ENCODE measurements around the gene IQCH.

- TF ChIP-seq POLR2A (IDR thresholded peaks at IDR 0.05) = no peak
- no peak for TF ChIP-seq CTCF (IDR thresholded peaks at IDR 0.05)
Measured at GRCh38 chr15:67224889-67225288, 29.7 kb upstream of the IQCH start.
